ENCODE results near the gene TMEM30A.
A peak's percentile ranks its signal among the peaks of the same experiment; 100 is the strongest.

TMEM30A gene

GRCh38 chr6:75291744-75292143 lies 7.2 kb upstream of the TMEM30A start:
- DNase-seq = no peak

GRCh38 chr6:75291331-75291730 lies 6.7 kb upstream of the TMEM30A start:
- no peak for DNase-seq

GRCh38 chr6:75290136-75290945 lies 5.7 kb upstream of the TMEM30A start:
- no peak for DNase-seq

- no peak for DNase-seq
Measured at GRCh38 chr6:75288023-75288422, 3.4 kb upstream of the TMEM30A start.

- no peak for DNase-seq
Measured at GRCh38 chr6:75287424-75287823, 2.8 kb upstream of the TMEM30A start.

- DNase-seq = no peak
Measured at GRCh38 chr6:75286955-75287354, 2.4 kb upstream of the TMEM30A start.

- no peak for DNase-seq
Measured at GRCh38 chr6:75285283-75285639, 669 bp upstream of the TMEM30A start.

- peak; percentile 28 for DNase-seq
Measured at GRCh38 chr6:75283907-75284631, 523 bp downstream of the TMEM30A start.

GRCh38 chr6:75282706-75283105 lies 1.9 kb downstream of the TMEM30A start:
- DNase-seq = no peak

- DNase-seq = no peak
Measured at GRCh38 chr6:75281653-75282052, 2.9 kb downstream of the TMEM30A start.

GRCh38 chr6:75280131-75280855 lies 4.3 kb downstream of the TMEM30A start:
- no peak for DNase-seq

GRCh38 chr6:75279418-75279817 lies 5.2 kb downstream of the TMEM30A start:
- DNase-seq = no peak

- no peak for DNase-seq
Measured at GRCh38 chr6:75278474-75279077, 6.0 kb downstream of the TMEM30A start.

GRCh38 chr6:75275067-75275466 lies 9.5 kb downstream of the TMEM30A start:
- DNase-seq = peak; percentile 94

GRCh38 chr6:75273009-75273408 lies 11.6 kb downstream of the TMEM30A start:
- no peak for DNase-seq

GRCh38 chr6:75272145-75272840 lies 12.3 kb downstream of the TMEM30A start:
- peak; percentile 62 for DNase-seq

GRCh38 chr6:75268988-75269354 lies 15.6 kb downstream of the TMEM30A start:
- DNase-seq = no peak

- DNase-seq = no peak
Measured at GRCh38 chr6:75268121-75268987, 16.2 kb downstream of the TMEM30A start.

GRCh38 chr6:75267461-75267860 lies 17.1 kb downstream of the TMEM30A start:
- no peak for DNase-seq

GRCh38 chr6:75266716-75267291 lies 17.8 kb downstream of the TMEM30A start:
- peak; percentile 51 for DNase-seq

- DNase-seq = no peak
Measured at GRCh38 chr6:75263401-75263750, 21.2 kb downstream of the TMEM30A start.
